HepG2 (cell line): ENCODE data around the gene ARGLU1. TPM values are rescaled to one million over a fixed set of nuclear protein-coding genes. Genes with fewer than 3 reads are reported as not detected.

Experiments
- ATAC-seq: fragments of 200-7000 bp; cut with Tn5 transposase; 3 replicates; pipeline ENCODE4 v1.9.1; 2020; ENCODE audit warnings: mild to moderate bottlenecking, moderate library complexity
- BruUV-seq: library from RNA; stranded (reverse); fragments of 400-500 nt; replicated peaks from 2 replicates; lab custom pipeline; 2021; lab: Mats Ljungman, UMichigan
- CTCF ChIA-PET: fragments of 300-600 bp; formaldehyde crosslinking; extraction: SDS; loops from one replicate; lab custom pipeline; 2021; ENCODE audit warnings: low total read pairs, inconsistent platforms, low intra/inter-chr PET ratio; lab: Yijun Ruan, JAX
- POLR2A ChIA-PET: fragments of 350-600 bp; sonication (Branson Sonifier 250); formaldehyde crosslinking; loops from one replicate; lab custom pipeline; 2020; ENCODE audit warnings: antibody characterized with exemption, inconsistent platforms; lab: Yijun Ruan, JAX
- DNase-seq: peaks from one replicate; pipeline ENCODE4 v3.0.0-alpha.2; 2015; ENCODE audit warnings: low spot score
- FAIRE-seq: peaks from 3 replicates; lab custom pipeline; 2011; peaks lifted over from hg19 to GRCh38; lab: Jason Lieb, UNC
- H2AFZ ChIP-seq: one replicate; pipeline ENCODE4 v1.6.1; 2011; ENCODE audit warnings: low read length, inconsistent platforms
- H3K27ac ChIP-seq: fragments of 300-600 bp; 3 replicates; pipeline ENCODE4 v1.8.0; 2011; ENCODE audit warnings: mixed run types, mild to moderate bottlenecking, mixed read lengths, low read length, inconsistent platforms; ENCODE audit not compliant: insufficient read depth; ENCODE audit errors: extremely low read length
- H3K27me3 ChIP-seq, 2 experiments: fragments of 200-600 bp in 1 of 2; 2 replicates in 1 of 2; 3 replicates in 1 of 2; pipeline versions ENCODE4 v1.6.0 to v1.8.0; 2011; ENCODE audit warnings: low read length in 2 of 2, mild to moderate bottlenecking in 2 of 2, moderate library complexity in 2 of 2, inconsistent platforms in 1 of 2; ENCODE audit not compliant: insufficient read depth in 2 of 2, control insufficient read depth in 1 of 2
- H3K36me3 ChIP-seq, 2 experiments: fragments of 200-600 bp in 1 of 2; replicated peaks in 1 of 2; 2 replicates in 1 of 2; 3 replicates in 1 of 2; pipeline versions ENCODE4 v1.5.1 to v1.8.0; 2011; ENCODE audit warnings: low read length in 2 of 2, inconsistent platforms in 1 of 2; ENCODE audit not compliant: insufficient read depth in 2 of 2, control insufficient read depth in 1 of 2
- H3K4me1 ChIP-seq: 2 replicates; pipeline ENCODE4 v1.5.1; 2012; ENCODE audit warnings: low read length, inconsistent platforms; ENCODE audit not compliant: insufficient read depth
- H3K4me2 ChIP-seq: 2 replicates; pipeline ENCODE4 v1.6.0; 2011; ENCODE audit warnings: low read depth, low read length, inconsistent platforms
- H3K4me3 ChIP-seq, 3 experiments: fragments of 200-600 bp in 1 of 3; sonication (generic), shearing (Covaris generic) in 1 of 3; replicated peaks in 1 of 3; 2 replicates each; pipeline ENCODE4 v1.5.1; 2011 to 2016; ENCODE audit warnings: low read length in 3 of 3, inconsistent platforms in 2 of 3, low read depth in 2 of 3, mild to moderate bottlenecking in 2 of 3, control low read depth in 1 of 3, mixed read lengths in 1 of 3; ENCODE audit not compliant: insufficient read depth in 1 of 3
- H3K79me2 ChIP-seq: one replicate; pipeline ENCODE4 v1.6.1; 2011; ENCODE audit warnings: low read length, inconsistent platforms; ENCODE audit not compliant: insufficient read depth
- H3K9ac ChIP-seq: 2 replicates; pipeline ENCODE4 v1.6.0; 2011; ENCODE audit warnings: mild to moderate bottlenecking, low read depth, low read length, inconsistent platforms; ENCODE audit not compliant: insufficient read depth
- H3K9me3 ChIP-seq: 2 replicates; pipeline ENCODE4 v1.5.1; 2012; ENCODE audit warnings: mild to moderate bottlenecking, low read length
- H4K20me1 ChIP-seq: 2 replicates; pipeline ENCODE4 v1.6.0; 2011; ENCODE audit warnings: inconsistent platforms, mild to moderate bottlenecking, low read length, moderate library complexity; ENCODE audit not compliant: insufficient read depth
- CEBPG ChIP-seq: IDR thresholded peaks from 2 replicates; pipeline ENCODE4 v1.6.1; 2016
- ISX ChIP-seq: sonication (generic); formaldehyde crosslinking; conservative IDR thresholded peaks from 2 replicates; pipeline ENCODE4 v1.5.0; 2020; ENCODE audit warnings: missing genetic modification reagents
- MAFF ChIP-seq: IDR thresholded peaks from 2 replicates; pipeline ENCODE4 v1.6.1; 2011; ENCODE audit warnings: low read depth, low read length, improper control_type of control experiment
- RBM22 ChIP-seq: fragments of 200-400 bp; formaldehyde crosslinking; optimal IDR thresholded peaks from 2 replicates; pipeline ENCODE3; 2017; ENCODE audit warnings: mild to moderate bottlenecking, low read length, moderate library complexity
- STAG1 ChIP-seq: sonication (generic); formaldehyde crosslinking; IDR thresholded peaks from 2 replicates; pipeline ENCODE4 v1.4.0; 2020; ENCODE audit warnings: missing genetic modification reagents
- TRAFD1 ChIP-seq: sonication (generic); formaldehyde crosslinking; IDR thresholded peaks from 2 replicates; pipeline ENCODE4 v1.5.1; 2020; ENCODE audit warnings: missing genetic modification reagents, mild to moderate bottlenecking, borderline replicate concordance
- ZNF556 ChIP-seq: sonication (generic); formaldehyde crosslinking; IDR thresholded peaks from 2 replicates; pipeline ENCODE4 v1.4.0; 2020; ENCODE audit warnings: mild to moderate bottlenecking, missing genetic modification reagents, borderline replicate concordance
- WGBS: methylation state at CpG from one replicate; pipeline ENCODE4 v1.1.6; 2017; ENCODE audit warnings: low lambda C conversion rate; 5-methylcytosine and 5-hydroxymethylcytosine counted together
- in situ Hi-C: cut with HindIII; loops from 2 replicates; pipeline ENCODE4 v1.10.0; 2017; ENCODE audit warnings: low pct_unique_long_range_greater_than_20kb; ENCODE audit not compliant: extremely low pct_ligation_motif_present
- intact Hi-C: fragments of 100-400 bp; cut with micrococcal nuclease; formaldehyde crosslinking; loops from one replicate; pipeline ENCODE4 v1.10.0; 2022; ENCODE audit not compliant: unreplicated experiment
- polyA plus RNA-seq, 8 experiments: library from polyadenylated mRNA; depleted of rRNA in 3 of 8; stranded (reverse) in 7 of 8; unstranded in 1 of 8; fragments of >200 nt; fragmentation: Illumina TruSeq in 4 of 8; extraction: Trizol in 4 of 8; gene quantifications; 2 replicates each; pipeline versions ENCODE4 v1.2.1 to v1.2.3, GENCODE V29; 2011 to 2016; ENCODE audit warnings: low read depth in 4 of 8, missing spikeins in 1 of 8, mixed read lengths in 1 of 8; ENCODE audit not compliant: insufficient read depth in 1 of 8
- total RNA-seq, 5 experiments: library from RNA; depleted of rRNA; stranded (reverse); fragments of >200 nt; fragmentation: Illumina TruSeq; extraction: Trizol; gene quantifications; 2 replicates each; pipeline ENCODE4 v1.2.3, GENCODE V29; 2016; ENCODE audit warnings: low read depth in 1 of 5
- TF ChIP-seq, protein P1 (sequence below): sonication (generic); formaldehyde crosslinking; IDR thresholded peaks from 2 replicates; pipeline ENCODE4 v1.9.0; 2021; ENCODE audit warnings: missing genetic modification reagents, borderline replicate concordance

Gene ARGLU1
- total and polyA plus RNA-seq, 2 of the 13 experiments (the other 11 are each of a cell fraction or from before 2014, with no cell fraction given), result 47.1 to 70.6 TPM

GRCh38 chr13:106527826-106528225, 40.1 kb downstream of the ARGLU1 start (continued):
- no peak for TF ChIP-seq TRAFD1 (CRISPR knock-in tag)
- TF ChIP-seq ZNF556 (CRISPR knock-in tag), result no peak
- no peak for TF ChIP-seq RBM22
- TF ChIP-seq, protein P1, sequence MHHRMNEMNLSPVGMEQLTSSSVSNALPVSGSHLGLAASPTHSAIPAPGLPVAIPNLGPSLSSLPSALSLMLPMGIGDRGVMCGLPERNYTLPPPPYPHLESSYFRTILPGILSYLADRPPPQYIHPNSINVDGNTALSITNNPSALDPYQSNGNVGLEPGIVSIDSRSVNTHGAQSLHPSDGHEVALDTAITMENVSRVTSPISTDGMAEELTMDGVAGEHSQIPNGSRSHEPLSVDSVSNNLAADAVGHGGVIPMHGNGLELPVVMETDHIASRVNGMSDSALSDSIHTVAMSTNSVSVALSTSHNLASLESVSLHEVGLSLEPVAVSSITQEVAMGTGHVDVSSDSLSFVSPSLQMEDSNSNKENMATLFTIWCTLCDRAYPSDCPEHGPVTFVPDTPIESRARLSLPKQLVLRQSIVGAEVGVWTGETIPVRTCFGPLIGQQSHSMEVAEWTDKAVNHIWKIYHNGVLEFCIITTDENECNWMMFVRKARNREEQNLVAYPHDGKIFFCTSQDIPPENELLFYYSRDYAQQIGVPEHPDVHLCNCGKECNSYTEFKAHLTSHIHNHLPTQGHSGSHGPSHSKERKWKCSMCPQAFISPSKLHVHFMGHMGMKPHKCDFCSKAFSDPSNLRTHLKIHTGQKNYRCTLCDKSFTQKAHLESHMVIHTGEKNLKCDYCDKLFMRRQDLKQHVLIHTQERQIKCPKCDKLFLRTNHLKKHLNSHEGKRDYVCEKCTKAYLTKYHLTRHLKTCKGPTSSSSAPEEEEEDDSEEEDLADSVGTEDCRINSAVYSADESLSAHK, result no peak
- no peak for TF ChIP-seq ISX (CRISPR knock-in tag)
- TF ChIP-seq CEBPG (CRISPR knock-in tag), result no peak
- no peak for TF ChIP-seq MAFF

DNA sequence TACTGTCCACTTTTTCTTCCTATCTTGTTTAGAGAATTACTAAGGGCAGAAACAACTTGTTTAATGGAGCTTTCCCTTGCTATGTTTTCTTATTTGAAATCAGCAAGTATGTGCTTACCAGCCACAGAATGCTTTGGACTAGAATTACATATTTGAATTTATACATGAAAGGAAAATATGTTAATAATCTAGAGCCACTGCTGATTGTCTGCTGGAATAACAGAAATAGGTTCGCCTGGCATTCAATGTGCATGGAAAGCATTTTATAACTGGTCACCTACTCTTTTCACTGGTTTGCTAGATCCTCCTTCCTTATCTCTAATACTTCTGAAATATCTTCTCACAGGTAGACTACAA, 40.5 kb downstream of the ARGLU1 start:
- Histone ChIP-seq H3K4me3 (no peak overlapping the region), H3K4me2 (no peak overlapping the region), H3K79me2 (no peaks in the 10 kb centered on the region), H2AFZ (no peak overlapping the region), H3K36me3 (no peaks in the 10 kb centered on the region), H3K9ac (no peak overlapping the region), H3K4me1 (no peaks in the 10 kb centered on the region), H3K9me3 (no peaks in the 10 kb centered on the region), H4K20me1 (no peaks in the 10 kb centered on the region), H3K27me3 (no peaks in the 10 kb centered on the region; a peak in 1 of 5 replicates), H3K27ac (no peak overlapping the region)
- no peak for TF ChIP-seq STAG1
- POLR2A ChIA-PET, result no interaction called here
- CTCF ChIA-PET, result no interaction called here
- intact Hi-C loops, result no loop called here
- no TSS peak for BruUV-seq
- ATAC-seq, result no peak
- no peak for DNase-seq
- in situ Hi-C loops, result loop anchor here (25.0 kb wide), 2 partner anchors 1115 to 1965 kb away; no protein-coding TSS in a partner anchor
- WGBS, result 5% methylated on average over 1 of the region's 1 CpG
- FAIRE-seq, result no peak
